Right lobe of liver (tissue), 6 donors: ENCODE measurements around the gene CLEC1B. TPM values are rescaled to one million over a fixed set of nuclear protein-coding genes. Genes with fewer than 3 reads are reported as not detected.

Source experiments
- ATAC-seq, 4 donors: fragments of 200-7000 bp; cut with Tn5 transposase; one replicate each; pipeline ENCODE4 v1.9.1; 2020; ENCODE audit warnings: mild to moderate bottlenecking in 4 of 4, moderate library complexity in 4 of 4
- DNase-seq, 3 donors: peaks; one replicate each; pipeline ENCODE4 v3.0.0-alpha.2; 2020
- H3K27ac ChIP-seq, 3 donors: fragments of 200-600 bp; one replicate each; pipeline ENCODE4 v1.8.0; 2022
- H3K27me3 ChIP-seq, 2 donors: fragments of 200-600 bp; one replicate each; pipeline ENCODE4 v1.8.0; 2022
- H3K36me3 ChIP-seq, 4 donors: fragments of 200-600 bp; sonication (generic) in 1 of 4; one replicate each; pipeline versions ENCODE4 v1.5.1 to v1.8.0; 2017 to 2022; ENCODE audit warnings: control low read depth in 1 of 4
- H3K4me1 ChIP-seq, 4 donors: fragments of 200-600 bp; sonication (generic) in 1 of 4; one replicate each; pipeline versions ENCODE4 v1.5.1 to v1.8.0; 2017 to 2022; ENCODE audit warnings: control low read depth in 1 of 4
- H3K4me3 ChIP-seq, 3 donors: fragments of 200-600 bp; one replicate each; pipeline ENCODE4 v1.8.0; 2022
- H3K9me3 ChIP-seq, 4 donors: fragments of 200-600 bp; sonication (generic) in 1 of 4; one replicate each; pipeline versions ENCODE4 v1.5.1 to v1.8.0; 2017 to 2022; ENCODE audit warnings: control low read depth in 1 of 4
- CTCF ChIP-seq, 4 donors: fragments of 200-600 bp in 3 of 4; fragments of 450-650 bp in 1 of 4; IDR thresholded peaks; one replicate each; pipeline versions ENCODE4 v1.5.1 to v1.8.0; 2016 to 2022; ENCODE audit warnings: antibody characterized with exemption in 4 of 4, mild to moderate bottlenecking in 2 of 4
- POLR2A ChIP-seq: fragments of 450-650 bp; IDR thresholded peaks from one replicate; pipeline ENCODE4 v1.6.1; 2017; ENCODE audit warnings: antibody characterized with exemption, mild to moderate bottlenecking
- WGBS: methylation state at CpG from one replicate; pipeline ENCODE4 v1.1.6; 2018; ENCODE audit warnings: low coverage, low lambda C conversion rate; ENCODE audit not compliant: insufficient coverage; ENCODE audit errors: missing lambda C conversion rate; 5-methylcytosine and 5-hydroxymethylcytosine counted together
- intact Hi-C, 2 donors: fragments of 100-400 bp; cut with DNase I; formaldehyde crosslinking; loops; one replicate each; pipeline versions ENCODE4 v1.11.2 to v1.14.1; 2022
- total RNA-seq, 6 experiments: library from RNA; depleted of rRNA in 2 of 6; stranded (reverse); fragments of >200 nt in 2 of 6; fragmentation: NEBNext Ultra II Directional in 3 of 6; extraction: Animal tissue kit (Norgen Biotek cat#: 25700) in 3 of 6; gene quantifications; one replicate each; pipeline versions ENCODE4 v1.1.0 to v1.2.4, GENCODE V29; 2016 to 2023
- donor health status: DM: no; HTN: yes; CAD: no.
- donor health status: DM: no; HTN: no; CAD: no.
- donor health status: DM: no; HTN: no; CAD: no.
- donor health status: DM: no; HTN: yes; CAD: no.
- donor health status: DM: no; HTN: yes; CAD: no.

Gene CLEC1B
- total RNA-seq, 6 experiments from 2014 or later = 6.8 to 23.5 (median 9.7) TPM

- Histone ChIP-seq H3K4me1 (no peaks in the 10 kb centered on the region), H3K9me3 (no peaks in the 10 kb centered on the region), H3K27ac (no peak overlapping the region), H3K4me3 (no peak overlapping the region), H3K27me3 (no peaks in the 10 kb centered on the region), H3K36me3 (no peaks in the 10 kb centered on the region)
- TF ChIP-seq CTCF (IDR thresholded peaks at IDR 0.05) = no peak
- no peak for TF ChIP-seq POLR2A
- intact Hi-C loops = no loop called here
- 42% methylated on average over 5 of the region's 19 CpGs for WGBS
- no peak for DNase-seq
- no peak for ATAC-seq
These were observed 55.7 kb downstream of the CLEC1B start for GRCh38 chr12:9943240-9943639.

Other genes starting within 250 kb of the CLEC1B start
- 1 to 10 TPM in 3 of 6 experiments, under 1 TPM in 3; 0.26 to 2.3 (median 1.0) TPM for gene CD69, start 238.2 kb downstream of the CLEC1B start, total RNA-seq
- 1 to 10 TPM in 2 of 6 experiments, under 1 TPM in 2, not detected in 2; 0.65 to 1.4 (median 0.90) TPM for gene KLRF1, start 171.6 kb downstream of the CLEC1B start, total RNA-seq
- 10 to 100 TPM in 1 of 6 experiments, 1 to 10 TPM in 5; 1.4 to 11.1 (median 4.9) TPM for gene CLEC2B, start 129.8 kb downstream of the CLEC1B start, total RNA-seq
- gene KLRF2, start 117.6 kb downstream of the CLEC1B start, total RNA-seq = not detected
- not detected for gene CLEC2A, start 66.8 kb downstream of the CLEC1B start, total RNA-seq
- 1 to 10 TPM in 2 of 6 experiments, under 1 TPM in 4; 0.22 to 2.9 (median 0.99) TPM for gene CLEC12A, start 27.7 kb downstream of the CLEC1B start, total RNA-seq
- gene CLEC12B, start 11.5 kb upstream of the CLEC1B start, total RNA-seq = not detected
- not detected for gene CLEC9A, start 31.6 kb upstream of the CLEC1B start, total RNA-seq
- gene CLEC1A, start 99.9 kb upstream of the CLEC1B start, total RNA-seq = 1 to 10 TPM in 2 of 6 experiments, under 1 TPM in 4; 0.49 to 2.5 (median 0.71) TPM
- gene CLEC7A, start 131.1 kb upstream of the CLEC1B start, total RNA-seq = 1 to 10 TPM; 1.6 to 9.5 (median 3.8) TPM
- gene OLR1, start 173.0 kb upstream of the CLEC1B start, total RNA-seq = 1 to 10 TPM in 2 of 6 experiments, under 1 TPM in 2, not detected in 2; 0.23 to 3.9 (median 0.77) TPM
- under 1 TPM in 2 of 6 experiments, not detected in 4; 0.06 TPM for gene TMEM52B, start 179.9 kb upstream of the CLEC1B start, total RNA-seq
- 100 to 1,000 TPM in 1 of 6 experiments, 10 to 100 TPM in 5; 59.5 to 123 (median 83.4) TPM for gene GABARAPL1, start 213.8 kb upstream of the CLEC1B start, total RNA-seq